Fibroblast of lung (primary cell): ENCODE measurements around the gene SMG6. TPM values are rescaled to one million over a fixed set of nuclear protein-coding genes. Genes with fewer than 3 reads are reported as not detected.

Source experiments
- DNase-seq, 2 donors: peaks; one replicate each; pipeline versions ENCODE4 v3.0.0 to v3.0.0-alpha.2; 2010; ENCODE audit warnings: low read depth in 2 of 2
- H2AFZ ChIP-seq: 2 replicates; pipeline ENCODE4 v1.5.1; 2012; ENCODE audit warnings: low read length, control low read depth, inconsistent platforms
- H3K27ac ChIP-seq: 2 replicates; pipeline ENCODE4 v1.5.1; 2011; ENCODE audit warnings: low read length, control low read depth; ENCODE audit not compliant: insufficient read depth
- H3K27me3 ChIP-seq: 2 replicates; pipeline ENCODE4 v1.5.1; 2011; ENCODE audit warnings: mild to moderate bottlenecking, low read length; ENCODE audit not compliant: control insufficient read depth, insufficient read depth
- H3K36me3 ChIP-seq: 2 replicates; pipeline ENCODE4 v1.5.1; 2011; ENCODE audit warnings: low read length; ENCODE audit not compliant: control insufficient read depth, insufficient read depth
- H3K4me1 ChIP-seq: 2 replicates; pipeline ENCODE4 v1.5.1; 2011; ENCODE audit warnings: low read length; ENCODE audit not compliant: control insufficient read depth, insufficient read depth; ENCODE audit errors: extremely low read depth
- H3K4me2 ChIP-seq: 2 replicates; pipeline ENCODE4 v1.5.1; 2011; ENCODE audit warnings: low read length, control low read depth; ENCODE audit not compliant: insufficient read depth; ENCODE audit errors: extremely low read depth
- H3K4me3 ChIP-seq, 4 experiments: fragments of 200-600 bp in 1 of 4; sonication (generic) in 1 of 4; replicated peaks in 1 of 4; 2 replicates each; pipeline ENCODE4 v1.5.1; 2011 to 2016; ENCODE audit warnings: low read length in 4 of 4, low read depth in 3 of 4, mild to moderate bottlenecking in 3 of 4, control low read depth in 2 of 4, inconsistent platforms in 1 of 4, mixed read lengths in 1 of 4; ENCODE audit not compliant: insufficient read depth in 1 of 4; ENCODE audit errors: control extremely low read depth in 1 of 4
- H3K79me2 ChIP-seq: 2 replicates; pipeline ENCODE4 v1.5.1; 2012; ENCODE audit warnings: mild to moderate bottlenecking, low read length, inconsistent platforms; ENCODE audit not compliant: control insufficient read depth, insufficient read depth
- H3K9ac ChIP-seq: 2 replicates; pipeline ENCODE4 v1.5.1; 2011; ENCODE audit warnings: mild to moderate bottlenecking, low read length, control low read depth; ENCODE audit not compliant: insufficient read depth
- H3K9me3 ChIP-seq: 2 replicates; pipeline ENCODE4 v1.5.1; 2012; ENCODE audit warnings: low read depth, low read length; ENCODE audit not compliant: control insufficient read depth, insufficient read depth
- H4K20me1 ChIP-seq: 2 replicates; pipeline ENCODE4 v1.5.1; 2011; ENCODE audit warnings: low read length; ENCODE audit not compliant: control insufficient read depth, insufficient read depth; ENCODE audit errors: extremely low read depth
- EZH2 ChIP-seq: IDR thresholded peaks from 2 replicates; pipeline ENCODE4 v1.5.1; 2012; ENCODE audit warnings: low read length, control low read depth, mild to moderate bottlenecking; ENCODE audit errors: missing control alignments
- polyA plus RNA-seq, 2 donors: library from polyadenylated mRNA; depleted of rRNA in 1 of 2; stranded (reverse) in 1 of 2; unstranded in 1 of 2; fragments of >200 nt; gene quantifications; 2 replicates each; pipeline ENCODE4 v1.2.1, GENCODE V29; 2011 to 2012; ENCODE audit warnings: missing spikeins in 1 of 2
- total RNA-seq: library from RNA; depleted of rRNA; stranded (reverse); fragments of >200 nt; gene quantifications from 2 replicates; pipeline ENCODE4 v1.2.1, GENCODE V29; 2014
- TF ChIP-seq, protein P1 (sequence below), 2 donors: IDR thresholded peaks in 1 of 2; conservative IDR thresholded peaks in 1 of 2; 1 replicate in 1 of 2; 2 replicates in 1 of 2; pipeline ENCODE4 v1.5.1; 2011 to 2012; ENCODE audit warnings: low read length in 2 of 2, control low read depth in 1 of 2, inconsistent platforms in 1 of 2, low read depth in 1 of 2, mild to moderate bottlenecking in 1 of 2

Gene SMG6
- total and polyA plus RNA-seq, 2 donors (not counting 1 experiment from before 2014, with no cell fraction given) = 14.7 to 29.9 TPM

DNA sequence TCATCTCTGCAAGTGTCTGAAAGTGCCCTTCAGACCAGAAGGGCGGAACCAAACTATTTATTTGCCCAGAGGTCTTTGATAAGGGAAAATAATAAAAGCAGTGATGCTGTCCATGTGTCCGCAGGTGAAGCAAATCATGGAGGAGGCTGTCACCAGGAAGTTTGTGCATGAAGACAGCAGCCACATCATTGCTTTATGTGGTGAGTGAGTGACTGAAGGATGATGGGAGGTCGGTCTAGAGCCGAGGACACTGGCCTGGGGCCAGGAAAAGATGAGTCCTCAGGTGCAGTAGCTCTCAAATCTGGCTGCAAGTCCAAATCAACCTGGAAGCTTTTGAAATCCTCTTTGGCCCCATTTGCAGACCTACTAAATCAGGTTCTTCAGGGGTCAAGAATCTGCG lies 39.8 kb upstream of the SMG6 start:
- Histone ChIP-seq H3K9me3 (no peaks in the 10 kb centered on the region), H4K20me1 (no peaks in the 10 kb centered on the region), H3K79me2 (no peaks in the 10 kb centered on the region), H3K36me3 (peaks cover 3% of the 10 kb centered on the region), H3K4me1 (peaks cover 7% of the 10 kb centered on the region), H2AFZ (no peak overlapping the region), H3K27ac (no peak overlapping the region), H3K4me3 (no peak overlapping the region), H3K4me2 (no peak overlapping the region), H3K9ac (no peak overlapping the region), H3K27me3 (no peaks in the 10 kb centered on the region)
- DNase-seq = no peak
- TF ChIP-seq, protein P1, sequence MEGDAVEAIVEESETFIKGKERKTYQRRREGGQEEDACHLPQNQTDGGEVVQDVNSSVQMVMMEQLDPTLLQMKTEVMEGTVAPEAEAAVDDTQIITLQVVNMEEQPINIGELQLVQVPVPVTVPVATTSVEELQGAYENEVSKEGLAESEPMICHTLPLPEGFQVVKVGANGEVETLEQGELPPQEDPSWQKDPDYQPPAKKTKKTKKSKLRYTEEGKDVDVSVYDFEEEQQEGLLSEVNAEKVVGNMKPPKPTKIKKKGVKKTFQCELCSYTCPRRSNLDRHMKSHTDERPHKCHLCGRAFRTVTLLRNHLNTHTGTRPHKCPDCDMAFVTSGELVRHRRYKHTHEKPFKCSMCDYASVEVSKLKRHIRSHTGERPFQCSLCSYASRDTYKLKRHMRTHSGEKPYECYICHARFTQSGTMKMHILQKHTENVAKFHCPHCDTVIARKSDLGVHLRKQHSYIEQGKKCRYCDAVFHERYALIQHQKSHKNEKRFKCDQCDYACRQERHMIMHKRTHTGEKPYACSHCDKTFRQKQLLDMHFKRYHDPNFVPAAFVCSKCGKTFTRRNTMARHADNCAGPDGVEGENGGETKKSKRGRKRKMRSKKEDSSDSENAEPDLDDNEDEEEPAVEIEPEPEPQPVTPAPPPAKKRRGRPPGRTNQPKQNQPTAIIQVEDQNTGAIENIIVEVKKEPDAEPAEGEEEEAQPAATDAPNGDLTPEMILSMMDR (conservative IDR thresholded peaks at IDR 0.05 in 1 of 2, IDR thresholded peaks at IDR 0.05 in 1 of 2; ENCODE audit: low read depth in 1 of 2, low read length in 2 of 2) = no peak
- TF ChIP-seq EZH2 = no peak

DNA sequence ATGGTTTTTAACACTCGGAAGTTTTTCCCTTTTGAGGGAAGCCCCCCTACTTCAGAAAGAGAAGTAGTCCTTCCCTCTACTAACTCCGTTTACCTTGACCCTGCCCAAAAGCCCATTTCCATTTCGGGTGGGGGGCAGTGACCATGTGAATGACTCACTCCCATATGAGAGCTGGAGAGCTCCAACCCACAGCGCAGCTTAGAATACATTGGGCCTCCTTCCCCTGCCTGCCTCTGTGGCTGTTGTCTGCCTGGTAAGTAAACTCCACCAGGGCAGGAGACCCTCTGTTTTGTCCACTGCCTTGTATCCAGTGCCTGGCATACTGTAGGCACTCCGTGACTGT lies 34.7 kb upstream of the SMG6 start:
- Histone ChIP-seq H3K27ac (no peak overlapping the region), H3K36me3 (peaks cover 7% of the 10 kb centered on the region), H3K27me3 (no peaks in the 10 kb centered on the region), H3K79me2 (peaks cover 29% of the 10 kb centered on the region), H3K4me2 (peak overlapping the region; percentile 62), H4K20me1 (no peaks in the 10 kb centered on the region), H3K4me3 (peak overlapping the region; percentile 9 to 95 (median 58)), H3K4me1 (peaks cover 13% of the 10 kb centered on the region), H3K9me3 (no peaks in the 10 kb centered on the region), H2AFZ (peak overlapping the region; percentile 48), H3K9ac (peak overlapping the region; percentile 86)
- TF ChIP-seq EZH2 = no peak
- TF ChIP-seq, protein P1 (conservative IDR thresholded peaks at IDR 0.05 in 1 of 2, IDR thresholded peaks at IDR 0.05 in 1 of 2; ENCODE audit: low read depth in 1 of 2, low read length in 2 of 2) = no peak
- peak in 1 of 2 donors; percentile 47 for DNase-seq

DNA sequence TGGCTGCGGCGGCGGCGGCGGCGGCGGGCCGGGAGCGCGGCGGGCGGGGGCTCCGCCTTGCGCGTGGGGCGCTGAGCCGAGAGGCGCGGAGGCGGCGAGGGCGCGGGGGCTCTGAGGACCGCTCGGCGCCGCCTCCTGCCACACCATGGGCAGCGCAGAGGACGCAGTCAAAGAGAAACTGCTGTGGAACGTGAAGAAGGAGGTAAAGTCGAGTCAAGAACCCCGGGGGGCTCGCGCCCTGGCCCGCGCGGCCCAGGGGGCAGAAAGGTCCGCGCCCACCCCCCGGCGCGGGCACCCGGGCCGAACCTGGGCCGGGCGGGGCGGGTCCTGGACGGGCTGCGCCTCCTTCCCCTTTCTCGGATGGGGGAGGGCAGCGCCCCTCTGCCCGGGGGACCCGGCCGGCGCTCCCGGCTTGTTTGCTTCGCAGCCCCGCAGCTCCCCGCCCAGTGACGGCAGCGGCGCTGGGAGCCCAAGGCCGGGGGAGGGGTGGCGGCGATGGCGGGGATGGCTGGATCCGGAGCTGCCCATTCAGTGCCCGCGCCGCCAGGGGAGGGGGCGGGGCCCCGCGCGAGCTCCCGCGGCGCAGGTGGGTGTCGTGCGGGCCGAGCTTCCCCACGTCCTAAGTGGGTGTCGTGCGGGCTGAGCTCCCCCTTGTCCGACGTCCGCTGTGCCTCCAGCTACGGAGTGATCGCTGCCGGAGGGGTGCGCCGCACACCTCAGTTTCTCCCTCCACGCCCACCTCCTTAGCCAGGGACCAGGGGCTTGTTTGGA lies 34.1 kb upstream of the SMG6 start:
- peak; percentile 38 to 60 for DNase-seq
- H3K27ac ChIP-seq = peak overlapping the region; percentile 35

More for the DNA sequence above, 34.1 kb upstream of the SMG6 start:
- H3K36me3 ChIP-seq = peaks cover 13% of the 10 kb centered on the region
- H3K4me2 ChIP-seq = peak overlapping the region; percentile 63
- TF ChIP-seq EZH2 = no peak
- TF ChIP-seq, protein P1 (conservative IDR thresholded peaks at IDR 0.05 in 1 of 2, IDR thresholded peaks at IDR 0.05 in 1 of 2; ENCODE audit: low read depth in 1 of 2, low read length in 2 of 2) = no peak
- H3K4me3 ChIP-seq = peak overlapping the region; percentile 9 to 95 (median 58)
- H4K20me1 ChIP-seq = no peaks in the 10 kb centered on the region
- peak overlapping the region; percentile 48 for H2AFZ ChIP-seq
- H3K79me2 ChIP-seq = peaks cover 29% of the 10 kb centered on the region
- peak overlapping the region; percentile 86 for H3K9ac ChIP-seq
- no peaks in the 10 kb centered on the region for H3K9me3 ChIP-seq
- peaks cover 13% of the 10 kb centered on the region for H3K4me1 ChIP-seq
- H3K27me3 ChIP-seq = no peaks in the 10 kb centered on the region
